Measurements from ENCODE around the gene KCNQ1. TPM values are rescaled to one million over a fixed set of nuclear protein-coding genes. Genes with fewer than 3 reads are reported as not detected.

KCNQ1 gene
- 10 to 100 TPM in 1 of 4 donors, 1 to 10 TPM in 3; 2.6 to 12.7 (median 4.9) TPM for total RNA-seq

DNA sequence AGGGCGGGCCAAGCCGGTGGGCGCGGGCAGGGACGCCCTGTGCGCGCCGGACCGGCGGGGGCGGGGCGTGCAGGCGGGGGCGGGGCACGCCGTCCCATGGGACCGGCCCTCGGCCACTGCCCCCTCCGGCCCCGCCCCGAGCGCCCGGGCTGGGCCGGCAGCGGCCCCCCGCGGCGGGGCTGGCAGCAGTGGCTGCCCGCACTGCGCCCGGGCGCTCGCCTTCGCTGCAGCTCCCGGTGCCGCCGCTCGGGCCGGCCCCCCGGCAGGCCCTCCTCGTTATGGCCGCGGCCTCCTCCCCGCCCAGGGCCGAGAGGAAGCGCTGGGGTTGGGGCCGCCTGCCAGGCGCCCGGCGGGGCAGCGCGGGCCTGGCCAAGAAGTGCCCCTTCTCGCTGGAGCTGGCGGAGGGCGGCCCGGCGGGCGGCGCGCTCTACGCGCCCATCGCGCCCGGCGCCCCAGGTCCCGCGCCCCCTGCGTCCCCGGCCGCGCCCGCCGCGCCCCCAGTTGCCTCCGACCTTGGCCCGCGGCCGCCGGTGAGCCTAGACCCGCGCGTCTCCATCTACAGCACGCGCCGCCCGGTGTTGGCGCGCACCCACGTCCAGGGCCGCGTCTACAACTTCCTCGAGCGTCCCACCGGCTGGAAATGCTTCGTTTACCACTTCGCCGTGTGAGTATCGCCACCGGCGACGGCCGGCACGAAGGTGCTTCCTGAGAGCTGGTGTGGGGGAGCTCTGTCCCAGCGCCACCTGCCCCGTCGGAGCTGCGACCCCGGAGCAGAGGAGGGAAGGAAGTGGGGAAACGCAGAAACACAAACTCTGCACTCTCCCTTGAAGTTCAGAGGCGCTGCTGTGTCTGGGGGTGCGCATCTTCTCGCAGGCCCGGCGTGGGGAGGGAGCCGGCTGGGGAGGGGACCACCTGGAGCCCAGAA is at the start of gene KCNQ1:
Gene KCNQ1, plus strand, starts transcription at position 188 of the 925 bp plus-strand sequence. Its CDS starts 91 bp downstream, at position 279.
- H3K27me3 ChIP-seq, result peaks cover 96% of the 10 kb centered on the region
- 27% methylated on average over 7 of the region's 116 CpGs; no CpG with 5 or more reads in 1 of the 2 donors for WGBS, 2 donors (ENCODE audit: low coverage in 1 of 2)

GRCh38 chr11:2395211-2395730 is 49.5 kb upstream of the KCNQ1 start:
- Histone ChIP-seq H3K27ac (peak overlapping the region in 3 of 4 donors; percentile 99 to 100 (median 100)), H3K9me3 (no peaks in the 10 kb centered on the region), H3K27me3 (no peaks in the 10 kb centered on the region), H3K4me3 (no peak overlapping the region), H3K4me1 (peaks cover 0 to 71% (median 22%) of the 10 kb centered on the region in 3 donors), H3K36me3 (peaks cover 0 to 86% of the 10 kb centered on the region in 2 donors)
- TF ChIP-seq POLR2A (IDR thresholded peaks at IDR 0.05) (no peak), CTCF (IDR thresholded peaks at IDR 0.05) (no peak), POLR2AphosphoS5 (IDR thresholded peaks at IDR 0.05) (no peak), EP300 (IDR thresholded peaks at IDR 0.05) (no peak)
- ATAC-seq, result no peak
- WGBS, 2 donors (ENCODE audit: low coverage in 1 of 2), result no CpG with 5 or more reads among the region's 26 CpGs

More for the DNA sequence above, at the start of gene KCNQ1:
- peak within 1 kb of the TSS in 1 of 2 donors; percentile 42 for H3K4me3 ChIP-seq
- H3K9me3 ChIP-seq, result peaks cover 0 to 10% (median 0%) of the 10 kb centered on the region in 3 donors
- H3K4me1 ChIP-seq, result peaks cover 0 to 34% (median 0%) of the 10 kb centered on the region in 3 donors
- no peak for TF ChIP-seq EP300 (IDR thresholded peaks at IDR 0.05)
- TF ChIP-seq POLR2AphosphoS5 (IDR thresholded peaks at IDR 0.05), result no peak
- no peak for TF ChIP-seq CTCF (IDR thresholded peaks at IDR 0.05)
- TF ChIP-seq POLR2A (IDR thresholded peaks at IDR 0.05), result peak; percentile 20
- ATAC-seq, result peak; percentile 50
- no peak within 1 kb of the TSS for H3K27ac ChIP-seq
- no peaks in the 10 kb centered on the region for H3K36me3 ChIP-seq

DNA sequence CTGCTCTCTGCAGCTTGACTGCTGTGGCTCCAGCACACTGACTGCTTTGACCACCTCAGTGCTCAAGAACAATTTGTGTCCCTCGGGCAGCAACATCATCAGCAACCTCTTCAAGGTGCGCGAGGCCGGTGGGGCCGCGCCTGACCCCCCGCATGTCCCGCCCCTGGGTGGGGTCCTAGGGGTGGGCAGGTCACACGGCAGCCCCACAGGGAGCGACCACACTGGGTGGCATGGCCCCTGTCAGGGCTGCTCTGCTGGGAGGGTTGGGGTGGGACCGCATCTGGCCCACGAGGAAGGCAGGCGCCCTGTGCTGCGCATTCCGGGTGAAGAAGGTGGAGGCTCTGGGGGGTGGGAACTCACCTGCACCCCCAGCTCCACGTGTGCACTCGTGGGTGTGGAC is 49.0 kb upstream of the KCNQ1 start:
- WGBS, 2 donors (ENCODE audit: low coverage in 1 of 2), result 40% methylated on average over 1 of the region's 17 CpGs; no CpG with 5 or more reads in 1 of the 2 donors
- H3K4me3 ChIP-seq, result no peak overlapping the region
- H3K27ac ChIP-seq, result peak overlapping the region in 2 of 4 donors; percentile 99 to 100
- no peaks in the 10 kb centered on the region for H3K27me3 ChIP-seq
- no peaks in the 10 kb centered on the region for H3K9me3 ChIP-seq
- H3K4me1 ChIP-seq, result peaks cover 0 to 65% (median 19%) of the 10 kb centered on the region in 3 donors
- no peak for TF ChIP-seq CTCF (IDR thresholded peaks at IDR 0.05)
- no peak for TF ChIP-seq POLR2A (IDR thresholded peaks at IDR 0.05)
- TF ChIP-seq POLR2AphosphoS5 (IDR thresholded peaks at IDR 0.05), result no peak
- no peak for ATAC-seq
- H3K36me3 ChIP-seq, result peaks cover 0 to 80% of the 10 kb centered on the region in 2 donors

GRCh38 chr11:2396471-2396870 is 48.3 kb upstream of the KCNQ1 start:
- 64% methylated on average over 5 of the region's 26 CpGs; no CpG with 5 or more reads in 1 of the 2 donors for WGBS, 2 donors (ENCODE audit: low coverage in 1 of 2)
- peaks cover 0 to 74% of the 10 kb centered on the region in 2 donors for H3K36me3 ChIP-seq
- TF ChIP-seq POLR2AphosphoS5 (IDR thresholded peaks at IDR 0.05) (no peak), EP300 (IDR thresholded peaks at IDR 0.05) (no peak), CTCF (IDR thresholded peaks at IDR 0.05) (no peak), POLR2A (IDR thresholded peaks at IDR 0.05) (no peak)
- no peaks in the 10 kb centered on the region for H3K9me3 ChIP-seq
- no peak for ATAC-seq
- H3K4me3 ChIP-seq, result no peak overlapping the region
- peaks cover 0 to 62% (median 15%) of the 10 kb centered on the region in 3 donors for H3K4me1 ChIP-seq
- peak overlapping the region in 3 of 4 donors; percentile 31 to 100 (median 99) for H3K27ac ChIP-seq
- no peaks in the 10 kb centered on the region for H3K27me3 ChIP-seq

Measured in gastroesophageal sphincter (tissue), 4 donors.